K562 (cell line): ENCODE measurements around the gene ARHGAP26. TPM values are rescaled to one million over a fixed set of nuclear protein-coding genes. Genes with fewer than 3 reads are reported as not detected.
"Not testable (repeated sequence)": the region's sequence is repeated elsewhere in the genome, so short reads cannot be mapped to it uniquely, and the experiment has no call there.

ENCODE experiments used
- ATAC-seq: fragments of 200-7000 bp; cut with Tn5 transposase; 3 replicates; pipeline ENCODE4 v1.9.1; 2020; ENCODE audit warnings: moderate library complexity
- BruUV-seq: library from RNA; stranded (reverse); fragments of 400-500 nt; replicated peaks from 2 replicates; lab custom pipeline; 2021; lab: Mats Ljungman, UMichigan
- CTCF ChIA-PET: fragments of 300-600 bp; formaldehyde crosslinking; extraction: SDS; loops from one replicate; lab custom pipeline; 2021; ENCODE audit warnings: low intra/inter-chr PET ratio; lab: Yijun Ruan, JAX
- POLR2A ChIA-PET: fragments of 300-600, 350-650 bp; sonication (Branson Sonifier 250); formaldehyde crosslinking; extraction: SDS; loops from one replicate; lab custom pipeline; 2021; ENCODE audit warnings: antibody characterized with exemption, inconsistent platforms; lab: Yijun Ruan, JAX
- DNase-seq, 4 experiments: peaks; one replicate each; pipeline versions ENCODE4 v3.0.0 to v3.0.0-alpha.2; 2011 to 2018; ENCODE audit warnings: low spot score in 3 of 4, mixed read lengths in 3 of 4; ENCODE audit errors: extremely low read depth in 1 of 4
- FAIRE-seq: peaks from 2 replicates; lab custom pipeline; 2011; peaks lifted over from hg19 to GRCh38; lab: Jason Lieb, UNC
- H2AFZ ChIP-seq: 2 replicates; pipeline ENCODE4 v1.6.0; 2011; ENCODE audit warnings: low read depth, low read length, control low read depth, inconsistent platforms
- H3K27ac ChIP-seq: fragments of 200-600 bp; 3 replicates; pipeline ENCODE4 v1.8.0; 2011; ENCODE audit warnings: low read depth, mild to moderate bottlenecking, control low read depth, inconsistent platforms, low read length, moderate library complexity, mixed read lengths; ENCODE audit errors: extremely low read depth
- H3K27me3 ChIP-seq, 2 experiments: fragments of 300-600 bp in 1 of 2; 2 replicates in 1 of 2; 3 replicates in 1 of 2; pipeline versions ENCODE4 v1.6.0 to v1.8.0; 2011; ENCODE audit warnings: inconsistent platforms in 2 of 2, low read length in 2 of 2, mild to moderate bottlenecking in 1 of 2, mixed read lengths in 1 of 2, moderate library complexity in 1 of 2; ENCODE audit not compliant: control insufficient read depth in 2 of 2, insufficient read depth in 2 of 2
- H3K36me3 ChIP-seq: fragments of 300-600 bp; 3 replicates; pipeline ENCODE4 v1.8.0; 2011; ENCODE audit warnings: mild to moderate bottlenecking, low read length, inconsistent platforms; ENCODE audit not compliant: control insufficient read depth, insufficient read depth
- H3K4me1 ChIP-seq, 2 experiments: fragments of 200-600 bp in 1 of 2; replicated peaks in 1 of 2; 2 replicates in 1 of 2; 3 replicates in 1 of 2; pipeline versions ENCODE4 v1.5.1 to v1.8.0; 2011; ENCODE audit warnings: inconsistent platforms in 2 of 2, low read length in 2 of 2, mild to moderate bottlenecking in 1 of 2, mixed read lengths in 1 of 2, moderate library complexity in 1 of 2; ENCODE audit not compliant: control insufficient read depth in 2 of 2, insufficient read depth in 2 of 2
- H3K4me2 ChIP-seq: 2 replicates; pipeline ENCODE4 v1.6.1; 2011; ENCODE audit warnings: low read length, control low read depth, inconsistent platforms, mixed read lengths; ENCODE audit not compliant: insufficient read depth
- H3K4me3 ChIP-seq: fragments of 200-600 bp; sonication (generic), shearing (Covaris generic); 2 replicates; pipeline ENCODE4 v1.5.1; 2016; ENCODE audit warnings: control low read depth, inconsistent platforms
- H3K79me2 ChIP-seq: fragments of 200-600 bp; 3 replicates; pipeline ENCODE4 v1.8.0; 2011; ENCODE audit warnings: low read length, inconsistent platforms; ENCODE audit not compliant: control insufficient read depth, insufficient read depth
- H3K9ac ChIP-seq, 2 experiments: 2 replicates each; pipeline versions ENCODE4 v1.6.0 to v1.6.1; 2011; ENCODE audit warnings: low read depth in 2 of 2, low read length in 2 of 2, control low read depth in 1 of 2, inconsistent platforms in 1 of 2, mild to moderate bottlenecking in 1 of 2, mixed read lengths in 1 of 2; ENCODE audit not compliant: insufficient read depth in 1 of 2
- H3K9me1 ChIP-seq: one replicate; pipeline ENCODE4 v1.6.0; 2011; ENCODE audit warnings: inconsistent platforms, mild to moderate bottlenecking, low read length, moderate library complexity; ENCODE audit not compliant: control insufficient read depth, insufficient read depth
- H3K9me3 ChIP-seq: replicated peaks from 2 replicates; pipeline ENCODE4 v1.5.1; 2011; ENCODE audit warnings: low read depth, low read length, inconsistent platforms; ENCODE audit not compliant: control insufficient read depth, insufficient read depth
- H4K20me1 ChIP-seq: replicated peaks from 2 replicates; pipeline ENCODE4 v1.6.1; 2011; ENCODE audit warnings: low read length, inconsistent platforms, mixed read lengths; ENCODE audit not compliant: control insufficient read depth, insufficient read depth
- CEBPB ChIP-seq: fragments of 450-650 bp; IDR thresholded peaks from 2 replicates; pipeline ENCODE4 v1.6.1; 2016; ENCODE audit warnings: missing genetic modification characterization, missing compliant biosample characterization
- ZBTB33 ChIP-seq: sonication (generic); formaldehyde crosslinking; IDR thresholded peaks from 2 replicates; pipeline ENCODE4 v1.8.1; 2023; ENCODE audit warnings: mild to moderate bottlenecking, missing genetic modification reagents
- ZNF512 ChIP-seq: IDR thresholded peaks from 2 replicates; pipeline ENCODE4 v1.6.1; 2016; ENCODE audit warnings: missing genetic modification characterization, missing compliant biosample characterization
- WGBS: fragments of 100-300 bp; shearing (Covaris generic); methylation state at CpG from one replicate; pipeline ENCODE4 v1.1.6; 2016; ENCODE audit warnings: low coverage, mixed read lengths; ENCODE audit not compliant: insufficient coverage; ENCODE audit errors: missing lambda C conversion rate; 5-methylcytosine and 5-hydroxymethylcytosine counted together
- in situ Hi-C: fragments of 300-500 bp; cut with MboI; formaldehyde crosslinking; loops from 4 replicates; pipeline ENCODE4 v1.15.0; 2018; ENCODE audit warnings: inconsistent platforms, mixed read lengths
- intact Hi-C: fragments of 100-400 bp; cut with micrococcal nuclease; formaldehyde crosslinking; loops from 2 replicates; pipeline ENCODE4 v1.14.2; 2022
- polyA plus RNA-seq, 8 experiments: library from polyadenylated mRNA; depleted of rRNA in 4 of 8; stranded (reverse) in 5 of 8; unstranded in 3 of 8; fragments of >200 nt; fragmentation: Nextera tagmentation in 2 of 8; fragmentation: Illumina TruSeq in 1 of 8; extraction: Ambion mirVana in 2 of 8; extraction: Trizol in 1 of 8; gene quantifications; 2 replicates each; pipeline versions ENCODE4 v1.2.1 to v1.2.3, GENCODE V29; 2011 to 2014; ENCODE audit warnings: inconsistent platforms in 1 of 8, missing spikeins in 1 of 8
- total RNA-seq, 7 experiments: library from RNA; depleted of rRNA in 6 of 7; stranded (reverse); fragments of >200 nt in 6 of 7; fragmentation: Illumina TruSeq in 2 of 7; extraction: Trizol in 2 of 7; gene quantifications; 2 replicates each; pipeline versions ENCODE4 v1.2.1 to v1.2.3, GENCODE V29; 2011 to 2021; ENCODE audit warnings: low replicate concordance in 1 of 7

The ARHGAP26 gene
- total and polyA plus RNA-seq, 9 of the 15 experiments (the other 6 are each of a cell fraction or from before 2014, with no cell fraction given): 0.13 to 1.1 (median 0.55) TPM

GRCh38 chr5:143092711-143093451 is 322.7 kb downstream of the ARHGAP26 start:
- FAIRE-seq, H4K20me1 ChIP-seq, H3K4me1 ChIP-seq, H3K4me2 ChIP-seq, intact Hi-C loops, H3K27ac ChIP-seq, H3K36me3 ChIP-seq, H3K79me2 ChIP-seq, BruUV-seq, H3K4me3 ChIP-seq, POLR2A ChIA-PET, DNase-seq, H3K9me3 ChIP-seq, CTCF ChIA-PET, H3K27me3 ChIP-seq, H3K9ac ChIP-seq, ATAC-seq, H3K9me1 ChIP-seq, in situ Hi-C loops: not testable (repeated sequence)
- peak; percentile 32; the same call in 1 of the 2 replicates for TF ChIP-seq CEBPB (tag)
- 34% methylated on average over 8 of the region's 8 CpGs for WGBS
- 0 out of 2 replicates have a peak overlapping the region, but pooled peaks have one; percentile 12 for H2AFZ ChIP-seq

GRCh38 chr5:143093452-143094086 is 323.4 kb downstream of the ARHGAP26 start:
- FAIRE-seq: no peak
- ATAC-seq: no peak
- CTCF ChIA-PET: no interaction called here
- in situ Hi-C loops (no loop called here), intact Hi-C loops (no loop called here)
- no TSS peak for BruUV-seq
- POLR2A ChIA-PET: interaction anchor here (0.6 kb wide), 1 partner anchor 134 kb away, joined by 3 read pairs; no protein-coding TSS in a partner anchor
- H4K20me1 ChIP-seq: no peaks in the 10 kb centered on the region
- DNase-seq: no peak
- 0 out of 2 replicates have a peak overlapping the region, but pooled peaks have one; percentile 12 for H2AFZ ChIP-seq
- H3K79me2 ChIP-seq: no peaks in the 10 kb centered on the region
- H3K9ac ChIP-seq: no peak overlapping the region
- no peak overlapping the region for H3K4me2 ChIP-seq
- H3K9me1 ChIP-seq: no peaks in the 10 kb centered on the region
- H3K36me3 ChIP-seq: no peaks in the 10 kb centered on the region
- H3K4me1 ChIP-seq: no peaks in the 10 kb centered on the region
- TF ChIP-seq ZNF512 (tag): peak; percentile 55; the same call in 1 of the 2 replicates
- no peak for TF ChIP-seq ZBTB33 (CRISPR knock-in tag)
- H3K9me3 ChIP-seq: no peaks in the 10 kb centered on the region
- H3K27me3 ChIP-seq: no peaks in the 10 kb centered on the region
- H3K4me3 ChIP-seq: no peak overlapping the region
- H3K27ac ChIP-seq: no peak overlapping the region
- WGBS: 40% methylated on average over 4 of the region's 5 CpGs
